ENCODE data around the gene WASF1.

Gene WASF1

DNA sequence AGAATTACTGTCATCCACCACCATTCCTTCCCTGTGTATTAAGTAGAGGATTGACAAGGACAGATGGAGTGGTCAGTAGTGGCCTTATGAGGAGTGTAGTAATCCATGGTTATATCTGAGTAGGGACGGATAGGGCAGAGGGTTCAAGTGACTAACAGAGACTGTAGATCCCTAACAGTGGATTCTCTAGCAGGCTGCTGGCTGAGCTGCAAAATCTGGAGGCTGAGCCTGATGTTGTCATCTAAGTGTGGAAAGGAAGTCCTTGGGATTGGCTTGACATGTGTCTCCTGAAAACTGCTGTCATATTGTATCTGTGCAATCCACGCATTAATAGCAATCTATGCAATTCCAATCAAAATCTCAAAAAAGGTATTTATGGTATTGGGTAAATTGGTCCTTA is 94.2 kb downstream of the WASF1 start:
- no peak for TF ChIP-seq GATA3 (IDR thresholded peaks at IDR 0.05; ENCODE audit: low read depth, low read length)
- TF ChIP-seq GATA2 (IDR thresholded peaks at IDR 0.05; ENCODE audit: low read depth, low read length), result no peak

DNA sequence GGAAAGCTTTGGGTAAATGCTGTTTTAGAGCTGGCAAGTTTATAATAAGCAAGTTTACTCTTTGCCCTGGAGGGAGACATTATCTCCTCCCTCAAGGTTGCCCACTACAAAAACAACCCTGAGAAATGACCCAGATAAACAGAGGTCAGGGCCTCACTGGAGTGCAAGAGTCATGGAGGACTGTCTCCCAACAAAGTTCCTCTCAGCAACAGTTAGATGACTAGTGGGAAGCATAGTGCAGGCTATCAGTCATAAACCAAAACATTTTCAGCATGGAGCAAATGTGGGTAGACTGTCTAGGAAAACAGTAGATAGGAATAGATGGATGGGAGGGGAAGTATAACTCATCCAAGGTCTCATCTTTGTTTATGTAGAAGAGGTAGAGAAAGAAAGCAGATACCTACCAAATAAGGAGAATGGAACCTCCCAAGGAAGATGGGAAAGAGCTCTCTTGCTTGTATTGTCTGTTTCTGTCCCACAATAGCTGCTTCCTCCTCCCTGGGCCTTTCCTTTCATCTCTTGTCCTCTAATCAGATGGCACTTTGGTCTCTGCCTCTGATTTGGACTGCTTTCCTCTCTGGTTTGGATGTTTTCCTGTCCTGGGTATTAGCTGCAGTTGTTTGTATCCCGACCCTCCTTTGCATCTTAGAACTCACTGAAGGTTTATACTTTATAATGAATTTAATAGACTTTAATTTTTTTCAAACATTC is 95.4 kb downstream of the WASF1 start:
- TF ChIP-seq GATA2 (IDR thresholded peaks at IDR 0.05; ENCODE audit: low read depth, low read length) (no peak), GATA3 (IDR thresholded peaks at IDR 0.05; ENCODE audit: low read depth, low read length) (no peak)

- no peak for TF ChIP-seq GATA2 (IDR thresholded peaks at IDR 0.05; ENCODE audit: low read depth, low read length)
- no peak for TF ChIP-seq GATA3 (IDR thresholded peaks at IDR 0.05; ENCODE audit: low read depth, low read length)
Observed at GRCh38 chr6:110075406-110075805, 104.1 kb downstream of the WASF1 start.

DNA sequence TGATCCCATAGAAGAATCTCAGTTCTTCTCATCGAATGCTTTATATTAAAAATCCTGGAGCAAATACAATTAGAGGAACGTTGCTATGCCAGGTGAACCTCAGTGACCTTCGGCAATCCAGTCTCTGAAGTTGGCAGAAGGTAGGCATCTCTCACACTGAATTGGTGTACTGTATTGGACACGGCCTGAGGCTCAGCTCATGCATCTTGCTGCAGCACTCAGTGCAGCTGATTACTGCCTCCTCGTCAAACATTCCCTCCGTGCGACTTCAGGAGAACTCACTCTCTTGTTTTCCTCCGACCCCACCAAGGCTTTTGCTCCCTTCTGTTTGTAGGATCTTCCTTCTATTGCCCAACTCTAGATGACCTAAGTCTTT is 110.9 kb downstream of the WASF1 start:
- TF ChIP-seq GATA2 (IDR thresholded peaks at IDR 0.05; ENCODE audit: low read depth, low read length), result no peak
- no peak for TF ChIP-seq GATA3 (IDR thresholded peaks at IDR 0.05; ENCODE audit: low read depth, low read length)

DNA sequence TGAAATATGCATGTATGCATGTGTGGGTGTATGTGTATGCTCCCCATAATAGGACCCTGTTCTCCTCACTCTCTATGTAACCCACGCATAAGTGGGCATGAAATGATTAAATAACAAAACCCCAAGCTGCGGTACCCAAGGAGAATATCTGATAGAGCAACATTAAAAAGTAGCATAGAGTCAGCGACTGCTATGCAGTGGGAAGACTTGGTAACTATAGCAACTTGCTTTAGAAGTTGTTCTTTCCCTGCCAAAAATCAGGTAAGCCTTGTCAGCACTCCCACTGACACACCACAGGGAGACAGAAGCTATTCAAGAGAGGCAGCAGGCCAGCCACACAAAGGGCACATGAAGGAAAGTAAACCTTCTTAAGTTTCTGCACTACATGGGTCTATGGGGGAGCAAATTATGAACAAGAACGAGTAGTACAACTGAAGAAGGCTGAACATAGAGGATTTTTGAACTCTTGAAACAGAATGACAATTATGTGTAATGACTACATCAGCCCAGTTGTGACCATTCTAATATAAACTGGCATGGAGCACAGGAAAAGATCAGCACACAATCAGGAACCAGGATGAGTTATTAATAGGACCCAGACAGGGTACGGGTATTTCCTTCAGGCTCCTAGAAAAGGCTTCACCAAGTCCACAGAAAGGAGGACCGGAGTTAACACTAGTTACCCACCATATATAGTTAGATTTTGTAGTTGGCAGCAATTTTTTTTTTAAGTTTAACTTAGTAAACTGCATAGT is 111.5 kb downstream of the WASF1 start:
- TF ChIP-seq GATA3 (IDR thresholded peaks at IDR 0.05; ENCODE audit: low read depth, low read length) (no peak), GATA2 (IDR thresholded peaks at IDR 0.05; ENCODE audit: low read depth, low read length) (no peak)

DNA sequence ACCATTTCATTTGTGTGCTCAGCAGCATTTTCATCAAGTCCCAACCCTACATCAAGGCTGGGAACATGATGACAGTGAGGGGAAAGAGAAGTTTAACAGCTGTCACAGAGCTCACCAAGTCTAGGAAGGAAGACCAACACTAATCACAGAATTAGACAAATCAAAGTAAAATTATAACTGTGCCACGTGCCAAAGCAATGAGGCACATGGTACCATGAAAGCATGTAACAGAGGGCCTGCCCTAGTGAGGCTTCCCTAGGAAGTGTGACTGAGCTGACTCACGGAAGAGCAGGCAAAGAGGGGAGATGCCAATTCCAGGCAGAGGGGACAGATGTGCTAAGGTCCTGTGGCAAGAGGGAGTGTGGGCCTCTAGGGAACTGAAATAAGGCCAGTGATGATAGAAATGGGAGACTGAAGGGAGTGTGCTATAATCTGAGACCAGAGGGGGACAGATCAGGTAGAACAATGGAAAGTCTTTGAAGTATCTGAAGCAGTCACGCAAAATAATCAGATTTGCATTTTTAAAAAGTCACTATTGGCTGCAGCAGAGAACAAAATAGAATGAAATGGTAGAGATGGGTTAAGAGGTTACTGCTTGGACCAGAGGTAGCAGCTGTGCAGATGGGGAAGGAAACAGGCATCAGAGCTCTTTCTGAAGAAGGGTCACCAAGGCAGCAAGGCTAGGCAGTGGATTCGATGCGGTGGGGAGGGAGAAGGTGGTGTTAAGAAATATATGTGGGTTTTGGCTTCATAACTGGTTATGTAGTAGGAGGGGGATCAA is 114.5 kb downstream of the WASF1 start:
- TF ChIP-seq GATA3 (IDR thresholded peaks at IDR 0.05; ENCODE audit: low read depth, low read length), result no peak
- no peak for TF ChIP-seq GATA2 (IDR thresholded peaks at IDR 0.05; ENCODE audit: low read depth, low read length)

DNA sequence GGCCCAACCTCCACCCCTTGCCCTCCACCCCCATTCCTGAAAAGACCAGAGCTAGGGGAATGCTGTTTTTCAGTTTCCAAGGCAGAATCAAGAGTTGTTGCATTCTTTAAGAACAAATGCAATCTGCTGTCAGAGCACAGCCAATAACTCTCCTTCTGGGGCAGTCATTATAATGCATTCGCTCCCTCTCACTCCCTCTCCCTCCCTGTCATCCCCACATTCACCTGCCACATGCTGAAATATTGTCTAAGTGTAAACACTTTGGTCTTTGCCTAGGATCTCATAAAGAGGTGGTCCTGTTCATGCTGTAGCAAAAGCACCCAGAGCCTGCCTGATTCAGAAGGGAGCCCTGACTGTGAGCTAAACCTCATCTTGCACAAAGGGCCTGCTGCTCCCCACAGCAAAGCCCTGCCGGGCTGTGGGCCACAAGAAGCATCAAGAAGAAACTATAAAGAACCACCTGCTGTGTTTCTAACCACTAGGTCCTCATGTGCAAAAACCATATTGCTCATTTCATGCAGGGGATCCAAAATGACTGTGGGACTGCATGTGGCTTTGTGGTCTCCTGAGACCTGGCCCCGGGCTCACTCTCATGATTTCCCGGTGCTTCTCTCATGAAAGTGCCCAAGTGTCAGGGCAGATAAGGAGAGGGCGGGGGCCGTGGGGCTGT is 115.7 kb downstream of the WASF1 start:
- TF ChIP-seq GATA2 (IDR thresholded peaks at IDR 0.05; ENCODE audit: low read depth, low read length) (no peak), GATA3 (IDR thresholded peaks at IDR 0.05; ENCODE audit: low read depth, low read length) (no peak)

DNA sequence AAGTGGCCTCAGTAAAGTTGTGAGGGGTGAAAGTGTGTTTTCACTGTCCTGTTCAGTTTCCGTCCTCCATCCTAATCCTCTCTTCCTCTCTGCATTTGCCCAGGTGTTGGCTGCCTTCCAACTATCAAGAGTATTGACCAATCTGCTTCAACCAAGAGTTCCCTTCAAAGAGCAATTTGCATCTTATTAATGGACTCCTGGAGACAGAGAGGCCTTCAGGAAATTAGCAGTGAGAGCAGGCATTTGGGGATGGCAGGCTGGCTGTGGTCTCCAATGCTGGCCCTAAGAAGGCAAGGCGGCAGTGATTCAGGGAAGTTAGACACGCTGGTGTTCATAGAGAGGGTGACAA is 124.1 kb downstream of the WASF1 start:
- TF ChIP-seq GATA2 (IDR thresholded peaks at IDR 0.05; ENCODE audit: low read depth, low read length) (no peak), GATA3 (IDR thresholded peaks at IDR 0.05; ENCODE audit: low read depth, low read length) (no peak)

DNA sequence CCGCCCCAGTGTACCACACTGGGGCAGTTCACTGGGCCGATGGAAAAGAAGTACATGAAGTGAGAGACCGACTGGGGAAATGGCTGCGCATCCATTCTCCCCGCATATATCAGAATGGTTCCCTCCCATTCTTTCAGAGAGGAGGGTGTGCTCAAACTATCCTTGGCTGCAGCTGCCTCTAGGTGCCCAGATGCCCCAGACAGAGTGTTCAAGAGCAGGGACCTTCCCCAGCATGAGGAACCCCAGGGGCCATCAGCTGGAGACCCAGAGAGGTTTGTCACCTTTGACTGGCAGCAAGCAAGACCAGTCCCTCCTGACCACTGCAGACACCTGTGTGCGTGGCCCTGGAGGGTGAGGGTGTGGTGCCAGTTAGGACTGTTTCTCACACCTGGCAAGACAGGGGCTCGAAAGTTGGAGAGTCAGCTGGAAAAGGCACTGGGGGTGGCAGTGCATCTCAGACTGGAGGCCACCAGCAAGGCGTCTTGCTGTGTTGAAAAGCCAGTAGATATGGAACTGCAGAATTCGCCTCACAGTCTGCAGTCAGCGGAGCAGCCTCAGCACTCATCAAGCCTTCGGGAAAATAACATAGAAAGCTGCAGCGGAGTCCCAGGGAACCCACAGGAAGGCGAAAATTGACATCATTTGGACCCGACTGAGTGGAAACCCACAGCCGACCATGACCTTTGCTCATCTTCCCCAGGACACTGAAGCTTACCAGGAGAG is 124.6 kb downstream of the WASF1 start:
- TF ChIP-seq GATA3 (IDR thresholded peaks at IDR 0.05; ENCODE audit: low read depth, low read length) (no peak), GATA2 (IDR thresholded peaks at IDR 0.05; ENCODE audit: low read depth, low read length) (no peak)

GRCh38 chr6:110053395-110054240 is 125.9 kb downstream of the WASF1 start:
- TF ChIP-seq GATA3 (IDR thresholded peaks at IDR 0.05; ENCODE audit: low read depth, low read length) (no peak), GATA2 (IDR thresholded peaks at IDR 0.05; ENCODE audit: low read depth, low read length) (no peak)

GRCh38 chr6:110050440-110050813 is 129.0 kb downstream of the WASF1 start:
- TF ChIP-seq GATA2 (IDR thresholded peaks at IDR 0.05; ENCODE audit: low read depth, low read length) (no peak), GATA3 (IDR thresholded peaks at IDR 0.05; ENCODE audit: low read depth, low read length) (no peak)

All from SH-SY5Y (cell line).